NCI-H774 (cell line): ENCODE results near the gene ITCH.
"Not testable (repeated sequence)": the region's sequence is repeated elsewhere in the genome, so short reads cannot be mapped to it uniquely, and the experiment has no call there.

Experiments used
- DNase-seq: peaks from one replicate; lab custom pipeline; 2025; lab: John Stamatoyannopoulos, UW

The ITCH gene

DNA sequence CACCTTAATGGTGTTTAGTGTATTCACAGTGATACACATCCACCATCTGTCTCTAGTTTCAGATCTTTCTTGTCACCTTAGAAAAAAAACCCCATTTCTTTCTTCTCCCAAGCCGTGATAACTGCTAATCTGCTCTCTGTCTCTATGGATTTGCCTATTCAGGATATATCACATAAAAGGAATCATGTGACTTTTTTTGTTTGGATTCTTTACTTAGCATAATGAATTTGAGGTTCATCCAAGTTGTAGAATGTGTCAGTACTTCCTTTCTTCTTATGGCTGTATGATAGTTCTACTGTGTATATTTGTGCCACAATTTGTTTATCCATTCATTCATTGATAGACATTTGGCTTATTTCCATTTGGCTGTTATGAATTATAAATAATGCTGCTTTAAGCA lies 57.1 kb downstream of the ITCH start:
- DNase-seq = no peak

DNA sequence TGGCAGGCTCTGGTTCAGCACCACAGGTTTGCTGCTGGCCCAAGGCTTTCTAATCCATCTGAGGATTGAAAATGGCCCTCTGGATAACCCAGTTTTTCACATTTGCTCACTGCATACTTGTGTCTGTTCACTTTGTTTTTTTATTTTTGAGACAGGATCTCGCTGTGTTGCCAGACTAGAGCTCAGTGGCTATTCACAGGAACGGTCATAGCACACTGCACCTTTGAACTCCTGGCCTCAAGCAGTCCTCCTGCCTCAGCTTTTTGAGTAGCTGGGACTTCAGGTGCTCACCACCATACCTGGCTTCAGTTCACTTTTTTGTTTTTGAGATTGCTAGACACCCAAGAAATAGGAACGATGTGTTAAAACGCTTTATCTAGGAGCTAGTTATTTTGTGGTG lies 57.9 kb downstream of the ITCH start:
- DNase-seq = no peak

DNA sequence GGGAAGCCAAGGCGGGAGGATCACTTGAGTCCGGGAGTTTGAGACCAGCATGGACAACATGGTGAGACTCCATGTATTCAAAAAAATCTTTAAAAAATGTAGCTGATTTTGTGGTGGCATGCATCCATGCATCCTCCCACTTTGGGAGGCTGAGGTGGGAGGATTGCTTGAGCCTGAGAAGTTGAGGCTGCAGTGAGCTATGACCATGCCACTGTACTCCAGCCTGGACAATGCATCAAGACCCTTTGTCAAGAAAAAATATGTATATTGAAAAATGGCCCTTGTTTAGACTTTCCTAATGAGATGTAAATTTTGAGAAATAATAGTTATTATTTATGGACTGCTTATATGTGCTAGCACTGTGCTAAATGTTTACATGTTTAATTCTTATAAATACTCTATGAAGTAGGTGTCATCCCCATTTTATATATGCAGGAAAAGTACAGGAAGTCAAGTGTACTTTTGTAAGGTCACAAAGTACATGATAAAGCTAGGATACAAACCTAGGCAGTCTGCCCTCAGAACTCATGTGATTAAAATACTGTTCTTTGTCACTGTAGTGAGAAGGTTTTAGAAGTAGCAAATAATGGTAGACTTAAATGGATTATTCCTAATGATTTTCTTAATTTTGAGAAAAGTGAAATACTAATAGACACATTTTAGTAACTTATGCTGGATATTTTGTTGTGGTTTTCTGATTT lies 58.8 kb downstream of the ITCH start:
- no peak for DNase-seq

DNA sequence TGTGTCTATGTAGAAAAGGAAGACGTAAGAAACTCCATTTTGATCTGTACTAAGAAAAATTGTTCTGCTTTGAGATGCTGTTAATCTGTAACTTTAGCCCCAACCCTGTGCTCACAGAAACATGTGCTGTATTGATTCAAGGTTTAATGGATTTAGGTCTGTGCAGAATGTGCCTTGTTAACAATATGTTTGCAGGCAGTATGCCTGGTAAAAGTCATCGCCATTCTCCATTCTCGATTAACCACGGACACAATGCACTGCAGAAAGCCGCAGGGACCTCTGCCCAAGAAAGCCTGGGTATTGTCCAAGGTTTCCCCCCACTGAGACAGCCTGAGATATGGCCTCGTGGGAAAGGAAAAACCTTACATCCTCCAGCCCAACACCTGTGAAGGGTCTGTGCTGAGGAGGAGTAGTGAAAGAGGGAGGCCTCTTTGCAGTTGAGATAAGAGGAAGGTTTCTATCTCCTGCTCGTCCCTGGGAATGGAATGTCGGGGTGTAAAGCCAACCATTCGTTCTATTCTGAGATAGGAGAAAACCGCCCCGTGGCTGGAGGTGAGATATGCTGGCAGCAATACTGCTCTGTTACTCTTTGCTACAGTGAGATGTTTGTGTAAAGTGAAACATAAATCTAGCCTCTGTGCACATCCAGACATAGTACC lies 62.1 kb downstream of the ITCH start:
- DNase-seq = not testable (repeated sequence)

GRCh38 chr20:34426026-34426425 lies 63.0 kb downstream of the ITCH start:
- no peak for DNase-seq

GRCh38 chr20:34427331-34427730 lies 64.3 kb downstream of the ITCH start:
- DNase-seq = no peak

DNA sequence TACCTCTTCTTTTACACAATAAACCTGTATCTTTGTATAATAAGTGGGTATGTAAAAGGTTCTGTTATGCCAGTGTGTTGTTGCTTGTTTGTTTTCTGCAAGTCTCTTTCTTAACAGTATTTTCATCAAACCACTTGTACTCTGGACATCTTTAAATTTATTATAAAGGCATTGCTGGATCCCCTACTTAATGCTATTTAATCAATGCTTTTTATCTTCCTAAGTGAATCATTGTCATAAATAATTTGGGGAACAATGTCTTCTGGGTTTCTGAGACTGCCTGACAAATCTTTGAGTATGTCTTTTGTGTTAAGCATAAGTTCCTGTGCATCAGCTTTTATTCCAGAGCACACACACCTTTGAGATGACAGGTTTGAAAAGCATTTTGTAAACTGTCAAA lies 64.7 kb downstream of the ITCH start:
- no peak for DNase-seq

DNA sequence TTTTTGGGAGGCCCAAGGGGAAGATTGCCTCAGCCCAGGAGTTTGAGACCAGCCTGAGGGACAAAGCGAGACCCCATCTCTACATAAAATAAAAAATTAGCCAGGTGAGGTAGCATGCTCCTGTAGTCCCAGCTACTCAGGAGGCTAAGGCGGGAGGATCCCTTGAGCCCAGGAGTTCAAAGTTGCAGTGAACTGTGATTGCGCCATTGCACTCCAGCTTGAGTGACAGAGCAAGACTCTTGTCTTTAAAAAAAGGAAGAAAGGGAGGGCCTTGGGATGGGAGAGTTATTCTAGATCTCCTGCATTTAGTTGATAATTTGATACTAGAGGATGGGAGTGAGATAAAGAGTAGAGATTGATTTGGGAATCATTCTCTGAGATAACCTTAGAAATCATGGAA lies 68.1 kb downstream of the ITCH start:
- DNase-seq = no peak

DNA sequence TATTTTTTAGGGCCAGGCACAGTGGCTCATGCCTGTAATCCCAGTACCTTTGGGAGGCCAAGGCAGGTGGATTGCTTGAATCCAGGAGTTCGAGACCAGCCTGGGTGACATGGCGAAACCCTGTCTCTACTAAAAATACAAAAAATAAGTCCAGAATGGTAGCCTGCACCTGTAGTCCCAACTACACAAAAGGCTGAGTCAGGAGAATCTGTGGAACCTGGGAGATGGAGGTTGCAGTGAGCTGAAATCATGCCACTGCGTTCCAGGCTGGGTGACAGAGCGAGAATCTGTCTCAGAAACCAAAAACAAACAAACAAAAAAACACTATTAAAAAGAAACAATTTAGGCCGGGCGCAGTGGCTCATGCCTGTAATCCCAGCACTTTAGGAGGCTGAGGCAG lies 69.6 kb downstream of the ITCH start:
- not testable (repeated sequence) for DNase-seq

- DNase-seq = no peak
Observed at GRCh38 chr20:34433391-34433790, 70.3 kb downstream of the ITCH start.

GRCh38 chr20:34435589-34435988 lies 72.5 kb downstream of the ITCH start:
- DNase-seq = no peak

- DNase-seq = no peak
Observed at GRCh38 chr20:34437330-34437986, 74.4 kb downstream of the ITCH start.

DNA sequence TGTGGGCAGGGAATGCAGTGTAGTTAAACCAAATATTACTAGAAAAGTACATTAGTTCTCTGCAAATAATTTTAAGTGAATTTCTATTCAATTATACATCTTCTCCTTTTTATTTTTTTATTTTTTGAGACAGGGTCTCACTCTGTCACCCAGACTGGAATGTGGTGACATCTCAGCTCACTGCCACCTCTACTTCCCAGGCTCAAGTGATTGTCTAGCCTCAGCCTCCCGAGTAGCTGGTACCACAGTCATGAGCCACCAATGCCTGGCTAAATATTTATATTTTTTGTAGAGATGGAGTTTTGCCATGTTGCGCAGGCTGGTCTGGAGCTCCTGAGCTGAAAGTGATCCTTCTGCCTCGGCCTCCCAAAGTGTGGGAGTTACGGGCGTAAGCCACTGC lies 76.1 kb downstream of the ITCH start:
- DNase-seq = no peak

- not testable (repeated sequence) for DNase-seq
Observed at GRCh38 chr20:34441423-34441822, 78.3 kb downstream of the ITCH start.

DNA sequence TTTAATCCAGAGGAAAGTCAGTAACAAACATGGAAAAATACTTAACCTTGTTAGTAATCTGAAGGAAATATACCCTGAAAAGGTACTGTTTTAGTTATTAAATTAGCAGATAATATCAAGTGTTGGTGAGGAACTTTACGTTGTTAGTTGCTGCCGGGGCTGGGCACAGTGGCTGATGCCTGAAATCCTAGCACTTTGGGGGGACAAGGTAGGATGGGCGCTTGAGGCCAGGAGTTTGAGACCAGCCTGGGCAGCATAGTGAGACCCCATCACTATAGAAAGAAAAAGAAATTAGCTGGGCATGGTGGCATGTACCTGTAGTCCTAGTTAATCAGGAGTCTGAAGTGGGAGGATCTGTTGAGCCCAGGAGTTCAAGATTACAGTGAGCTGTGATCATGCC lies 80.5 kb downstream of the ITCH start:
- no peak for DNase-seq

GRCh38 chr20:34445177-34446065 lies 82.3 kb downstream of the ITCH start:
- DNase-seq = no peak

DNA sequence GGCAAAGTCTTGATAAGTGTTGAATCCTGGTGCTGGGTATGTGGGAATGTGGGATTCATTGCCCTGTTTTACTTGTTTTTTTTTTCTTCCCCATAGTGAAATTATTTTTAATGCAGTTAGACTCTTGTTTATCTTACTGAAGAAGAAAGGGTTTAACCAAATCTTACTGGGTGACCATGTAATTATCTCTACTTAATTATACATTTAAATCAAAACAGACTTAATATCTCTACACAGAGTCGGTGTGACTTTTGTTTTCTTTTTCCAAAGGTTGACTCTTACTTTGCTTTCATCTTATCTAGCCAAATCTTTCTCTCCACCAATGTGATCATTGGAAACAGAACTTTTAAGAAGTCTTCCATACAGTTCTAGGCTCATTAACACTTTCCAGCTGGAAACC lies 85.4 kb downstream of the ITCH start:
- DNase-seq = no peak

- no peak for DNase-seq
Observed at GRCh38 chr20:34449674-34450592, 86.9 kb downstream of the ITCH start.

DNA sequence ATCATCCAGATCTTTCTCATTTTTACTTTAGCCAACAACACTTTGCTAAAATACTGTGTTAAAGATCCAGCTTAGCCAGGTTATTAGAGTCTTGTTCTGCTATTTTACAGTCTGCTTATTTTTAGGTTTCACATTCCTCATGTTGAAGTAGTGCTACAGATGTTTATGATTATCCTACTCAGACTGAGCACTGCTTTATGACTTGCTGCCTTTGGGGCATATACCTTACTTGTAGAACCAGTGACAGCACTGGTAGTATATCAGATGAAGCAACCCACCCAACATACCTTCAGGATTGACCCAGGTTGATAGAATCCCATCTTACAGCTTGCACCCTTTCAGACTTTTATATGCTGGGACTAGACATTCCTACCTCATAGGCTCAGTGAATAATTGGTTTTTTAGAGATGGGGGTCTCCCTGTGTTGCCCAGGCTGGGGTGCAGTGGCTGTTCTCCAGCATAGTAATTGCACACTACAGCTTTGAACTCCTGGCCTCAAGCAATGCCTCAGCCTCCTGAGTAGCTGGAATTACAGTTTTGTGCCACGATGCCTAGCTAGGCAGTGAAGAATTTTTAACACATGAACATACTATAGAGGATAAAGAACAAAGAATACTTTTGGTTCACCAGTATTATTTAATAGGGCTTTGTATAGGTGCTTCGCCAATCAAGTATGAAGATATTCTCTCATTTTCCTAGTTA lies 89.4 kb downstream of the ITCH start:
- no peak for DNase-seq

- DNase-seq = no peak
Observed at GRCh38 chr20:34458631-34459030, 95.6 kb downstream of the ITCH start.
